GM18951 (cell line): ENCODE data around the gene HOXA13.

Experiments used
- POLR2A ChIP-seq: IDR thresholded peaks from 4 replicates; pipeline ENCODE4 v1.6.1; 2011; ENCODE audit warnings: mild to moderate bottlenecking; ENCODE audit not compliant: insufficient read length, insufficient read depth; ENCODE audit errors: extremely low read depth
- in situ Hi-C: fragments of 300-500 bp; cut with MboI; formaldehyde crosslinking; loops from one replicate; pipeline ENCODE4 v1.12.0; 2022; ENCODE audit warnings: low sequenced_read_pairs, mixed read lengths, inconsistent platforms; ENCODE audit not compliant: unreplicated experiment

HOXA13 gene

GRCh38 chr7:27221201-27221797, 21.4 kb upstream of the HOXA13 start:
- in situ Hi-C loops = loop anchor here (25.0 kb wide), 1 partner anchor 341 kb away; no protein-coding TSS in a partner anchor
- TF ChIP-seq POLR2A = no peak

GRCh38 chr7:27220440-27220955, 20.6 kb upstream of the HOXA13 start:
- in situ Hi-C loops = loop anchor here (25.0 kb wide), 1 partner anchor 342 kb away; no protein-coding TSS in a partner anchor
- TF ChIP-seq POLR2A = no peak

GRCh38 chr7:27219821-27220220, 19.9 kb upstream of the HOXA13 start:
- TF ChIP-seq POLR2A = no peak
- in situ Hi-C loops = loop anchor here (25.0 kb wide), 1 partner anchor 342 kb away; no protein-coding TSS in a partner anchor

GRCh38 chr7:27217951-27218350, 18.1 kb upstream of the HOXA13 start:
- in situ Hi-C loops = loop anchor here (25.0 kb wide), 1 partner anchor 344 kb away; no protein-coding TSS in a partner anchor
- TF ChIP-seq POLR2A = no peak

GRCh38 chr7:27215356-27215755, 15.5 kb upstream of the HOXA13 start:
- in situ Hi-C loops = loop anchor here (25.0 kb wide), 1 partner anchor 347 kb away; no protein-coding TSS in a partner anchor
- no peak for TF ChIP-seq POLR2A

GRCh38 chr7:27214239-27214950, 14.5 kb upstream of the HOXA13 start:
- in situ Hi-C loops = loop anchor here (25.0 kb wide), 1 partner anchor 348 kb away; no protein-coding TSS in a partner anchor
- no peak for TF ChIP-seq POLR2A

DNA sequence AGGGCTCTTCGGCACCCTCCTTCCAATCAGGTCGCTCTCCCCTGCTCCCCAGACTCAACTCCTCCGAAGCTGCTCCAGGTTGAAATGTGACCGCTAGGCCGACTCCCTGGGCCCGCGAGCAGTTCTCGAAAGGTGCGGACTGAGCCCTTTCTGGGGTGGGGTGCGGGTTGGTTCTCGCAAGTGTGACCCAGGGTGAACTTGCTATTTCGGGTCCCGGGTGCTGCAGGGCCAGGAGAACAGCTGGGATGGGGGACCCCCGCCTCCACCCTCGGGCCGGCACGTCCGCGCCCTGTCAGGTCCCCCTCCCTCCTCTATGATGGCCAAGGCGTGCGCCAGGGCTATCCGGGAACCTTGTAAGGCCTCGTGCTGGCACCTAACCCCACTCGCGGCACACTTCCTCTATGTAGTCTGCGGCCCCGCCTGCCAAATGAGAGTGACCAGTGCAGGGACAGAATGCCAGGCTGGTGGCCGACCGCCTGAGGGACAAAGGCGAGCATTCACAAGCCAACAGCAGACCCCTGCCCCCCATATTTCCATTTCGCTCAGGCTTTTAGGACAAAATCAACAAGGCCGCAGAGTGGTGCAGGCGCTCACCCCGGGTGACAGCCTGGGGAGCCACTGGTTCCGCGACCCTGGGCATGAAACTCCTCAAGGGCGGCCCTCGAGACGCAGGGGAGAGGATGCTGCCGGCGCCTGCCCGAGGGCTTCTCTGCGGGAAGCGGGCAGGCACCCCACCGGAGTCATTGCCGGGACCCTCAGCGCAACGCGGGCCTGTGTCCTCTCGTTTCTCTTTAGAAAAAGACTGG, 13.7 kb upstream of the HOXA13 start:
- TF ChIP-seq POLR2A = no peak
- in situ Hi-C loops = loop anchor here (25.0 kb wide), 1 partner anchor 349 kb away; no protein-coding TSS in a partner anchor

GRCh38 chr7:27212497-27213432, 12.9 kb upstream of the HOXA13 start:
- in situ Hi-C loops = loop anchor here (25.0 kb wide), 1 partner anchor 350 kb away; no protein-coding TSS in a partner anchor
- no peak for TF ChIP-seq POLR2A

DNA sequence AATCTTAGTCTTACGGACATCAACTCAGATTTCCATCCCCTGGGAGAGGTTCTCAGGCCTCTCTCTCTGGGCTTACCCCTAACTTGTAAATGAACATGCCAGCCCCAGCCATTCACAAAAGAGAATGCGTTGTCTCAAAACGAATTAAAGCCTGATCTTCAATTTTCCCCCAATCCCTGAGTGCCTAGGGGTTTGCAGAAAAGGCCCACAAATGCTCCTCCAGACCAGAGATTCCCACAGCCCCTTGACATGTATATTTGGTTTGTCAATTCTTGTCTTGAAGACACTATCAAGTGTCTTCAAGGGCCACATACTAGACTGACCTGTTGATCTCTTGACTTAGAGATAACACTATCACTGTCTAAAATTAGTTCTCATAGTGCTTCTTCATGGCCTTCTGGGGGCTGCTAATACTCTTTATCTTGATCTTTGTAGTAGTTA, 11.9 kb upstream of the HOXA13 start:
- in situ Hi-C loops = loop anchor here (25.0 kb wide), 1 partner anchor 351 kb away; no protein-coding TSS in a partner anchor
- no peak for TF ChIP-seq POLR2A

DNA sequence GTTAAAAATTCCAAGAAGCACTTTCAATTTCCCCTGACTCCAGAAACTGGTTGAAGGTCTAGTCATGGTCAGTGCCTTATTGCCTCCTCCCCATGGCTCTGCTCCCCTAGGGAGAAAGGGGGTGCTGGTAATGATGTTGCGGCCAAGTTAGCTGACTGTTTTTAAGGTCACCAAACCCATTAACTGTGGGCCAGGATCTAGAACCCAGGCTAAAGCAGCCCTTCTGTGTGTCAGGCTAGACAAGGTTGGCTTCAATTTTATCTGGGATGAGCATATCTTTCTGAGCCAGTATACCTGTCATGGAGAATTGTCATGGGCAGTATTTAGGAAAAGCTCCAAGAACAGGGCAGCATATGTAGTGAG, 11.2 kb upstream of the HOXA13 start:
- in situ Hi-C loops = loop anchor here (25.0 kb wide), 1 partner anchor 351 kb away; no protein-coding TSS in a partner anchor
- no peak for TF ChIP-seq POLR2A

DNA sequence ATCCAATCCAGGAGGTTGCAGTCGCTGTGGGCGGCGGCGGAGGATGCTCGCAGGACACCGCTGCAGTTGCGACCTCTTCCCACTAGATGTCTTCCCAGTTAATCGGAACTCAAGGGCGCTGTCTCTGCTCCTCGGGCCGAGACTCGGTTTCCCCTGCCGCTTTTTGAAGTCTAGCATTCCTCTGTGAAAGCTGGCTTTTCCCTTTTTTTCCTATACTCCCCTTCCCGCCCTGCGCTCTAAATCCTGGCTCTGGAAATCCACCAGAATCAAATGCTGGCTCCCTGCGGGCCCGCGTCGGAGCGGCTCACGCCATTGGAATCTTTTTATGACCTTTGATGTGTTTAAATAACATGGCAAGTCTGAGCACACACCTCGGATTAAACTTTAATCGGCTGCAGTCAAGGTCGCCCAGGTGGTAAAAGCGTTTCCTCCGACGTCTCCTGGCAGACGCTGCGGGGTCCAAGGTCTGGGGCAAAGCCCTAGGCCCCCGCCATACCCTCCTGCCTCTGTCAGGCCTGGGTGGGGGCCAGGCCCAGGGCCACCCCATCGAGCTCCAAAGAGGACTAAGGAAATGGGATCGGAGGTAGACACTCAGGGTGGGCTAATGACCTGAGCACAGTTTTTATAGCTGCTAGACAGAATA, 10.7 kb upstream of the HOXA13 start:
- TF ChIP-seq POLR2A = no peak
- in situ Hi-C loops = loop anchor here (25.0 kb wide), 1 partner anchor 352 kb away; no protein-coding TSS in a partner anchor
